Kidney epithelial cell (primary cell): ENCODE data around the gene NUDT22. TPM values are rescaled to one million over a fixed set of nuclear protein-coding genes. Genes with fewer than 3 reads are reported as not detected.

ENCODE experiments used
- DNase-seq: peaks from one replicate; pipeline ENCODE4 v3.0.0-alpha.2; 2010; ENCODE audit warnings: low read depth
- H3K27me3 ChIP-seq: 2 replicates; pipeline ENCODE4 v1.6.0; 2011; ENCODE audit warnings: low read length; ENCODE audit not compliant: control insufficient read depth, insufficient read depth
- H3K36me3 ChIP-seq: 2 replicates; pipeline ENCODE4 v1.5.1; 2011; ENCODE audit warnings: low read length; ENCODE audit not compliant: control insufficient read depth, insufficient read depth
- H3K4me3 ChIP-seq: 2 replicates; pipeline ENCODE4 v1.5.1; 2011; ENCODE audit warnings: low read depth, mild to moderate bottlenecking, control low read depth, low read length
- total RNA-seq: library from RNA; depleted of rRNA; stranded (reverse); fragments of >200 nt; gene quantifications from 2 replicates; pipeline ENCODE4 v1.2.3, GENCODE V29; 2015
- TF ChIP-seq, protein P1 (sequence below): IDR thresholded peaks from 2 replicates; pipeline ENCODE4 v1.5.1; 2011; ENCODE audit warnings: mild to moderate bottlenecking, moderate library complexity, low read length, control low read depth, inconsistent platforms; ENCODE audit not compliant: insufficient read depth, poor library complexity, severe bottlenecking

The NUDT22 gene
- total RNA-seq, 1 donor from 2014 or later, result 50.7 TPM

GRCh38 chr11:64208086-64208795 is 17.8 kb upstream of the NUDT22 start:
- Histone ChIP-seq H3K4me3 (no peak overlapping the region), H3K27me3 (no peaks in the 10 kb centered on the region), H3K36me3 (peaks cover 2% of the 10 kb centered on the region)
- no peak for DNase-seq
- TF ChIP-seq, protein P1, sequence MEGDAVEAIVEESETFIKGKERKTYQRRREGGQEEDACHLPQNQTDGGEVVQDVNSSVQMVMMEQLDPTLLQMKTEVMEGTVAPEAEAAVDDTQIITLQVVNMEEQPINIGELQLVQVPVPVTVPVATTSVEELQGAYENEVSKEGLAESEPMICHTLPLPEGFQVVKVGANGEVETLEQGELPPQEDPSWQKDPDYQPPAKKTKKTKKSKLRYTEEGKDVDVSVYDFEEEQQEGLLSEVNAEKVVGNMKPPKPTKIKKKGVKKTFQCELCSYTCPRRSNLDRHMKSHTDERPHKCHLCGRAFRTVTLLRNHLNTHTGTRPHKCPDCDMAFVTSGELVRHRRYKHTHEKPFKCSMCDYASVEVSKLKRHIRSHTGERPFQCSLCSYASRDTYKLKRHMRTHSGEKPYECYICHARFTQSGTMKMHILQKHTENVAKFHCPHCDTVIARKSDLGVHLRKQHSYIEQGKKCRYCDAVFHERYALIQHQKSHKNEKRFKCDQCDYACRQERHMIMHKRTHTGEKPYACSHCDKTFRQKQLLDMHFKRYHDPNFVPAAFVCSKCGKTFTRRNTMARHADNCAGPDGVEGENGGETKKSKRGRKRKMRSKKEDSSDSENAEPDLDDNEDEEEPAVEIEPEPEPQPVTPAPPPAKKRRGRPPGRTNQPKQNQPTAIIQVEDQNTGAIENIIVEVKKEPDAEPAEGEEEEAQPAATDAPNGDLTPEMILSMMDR, result no peak

GRCh38 chr11:64208796-64209562 is 17.1 kb upstream of the NUDT22 start:
- H3K4me3 ChIP-seq, result no peak overlapping the region
- no peak for DNase-seq
- H3K27me3 ChIP-seq, result no peaks in the 10 kb centered on the region
- TF ChIP-seq, protein P1, result no peak
- H3K36me3 ChIP-seq, result peaks cover 2% of the 10 kb centered on the region

GRCh38 chr11:64209563-64209843 is 16.6 kb upstream of the NUDT22 start:
- Histone ChIP-seq H3K27me3 (no peaks in the 10 kb centered on the region), H3K4me3 (no peak overlapping the region), H3K36me3 (peaks cover 2% of the 10 kb centered on the region)
- no peak for DNase-seq
- TF ChIP-seq, protein P1, result no peak

- no peak for DNase-seq
- H3K4me3 ChIP-seq, result no peak overlapping the region
- TF ChIP-seq, protein P1, result no peak
- H3K36me3 ChIP-seq, result peaks cover 2% of the 10 kb centered on the region
- H3K27me3 ChIP-seq, result no peaks in the 10 kb centered on the region
Measured at GRCh38 chr11:64210301-64211020, 15.6 kb upstream of the NUDT22 start.

DNA sequence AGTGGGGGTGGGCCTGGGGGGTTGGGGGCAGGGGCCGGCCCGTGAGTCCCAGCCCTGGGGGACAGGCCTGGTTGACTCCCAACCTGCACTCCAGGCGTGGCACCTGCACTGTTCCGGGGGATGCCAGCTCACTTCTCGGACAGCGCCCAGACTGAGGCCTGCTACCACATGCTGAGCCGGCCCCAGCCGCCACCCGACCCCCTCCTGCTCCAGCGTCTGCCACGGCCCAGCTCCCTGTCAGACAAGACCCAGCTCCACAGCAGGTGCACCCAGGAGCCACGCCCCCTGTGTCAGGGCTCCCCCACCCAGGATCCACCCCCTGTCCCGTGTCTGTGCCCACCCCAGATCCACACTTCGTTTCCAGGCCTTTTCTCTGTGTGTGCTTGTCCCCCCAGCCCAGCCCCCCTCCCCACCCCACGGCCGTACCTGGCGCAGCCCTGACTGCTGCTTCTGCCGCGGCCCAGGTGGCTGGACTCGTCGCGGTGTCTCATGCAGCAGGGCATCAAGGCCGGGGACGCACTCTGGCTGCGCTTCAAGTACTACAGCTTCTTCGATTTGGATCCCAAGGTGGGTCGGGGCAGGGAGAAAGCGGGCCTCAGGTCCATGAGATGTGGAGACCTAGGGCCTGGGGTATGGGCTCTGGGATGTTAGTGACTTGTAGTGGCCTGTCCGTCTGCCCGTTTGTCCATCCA is 14.7 kb upstream of the NUDT22 start:
- no peaks in the 10 kb centered on the region for H3K36me3 ChIP-seq
- H3K27me3 ChIP-seq, result no peaks in the 10 kb centered on the region
- H3K4me3 ChIP-seq, result no peak overlapping the region
- TF ChIP-seq, protein P1, result no peak
- DNase-seq, result no peak
